Body of pancreas (tissue), 4 donors: Measurements from ENCODE around the gene C1orf87. TPM values are rescaled to one million over a fixed set of nuclear protein-coding genes. Genes with fewer than 3 reads are reported as not detected.

Experiments used
- ATAC-seq: fragments of 150-250 bp; one replicate; pipeline ENCODE4 v1.9.1; 2016
- DNase-seq, 4 donors: peaks; one replicate each; pipeline ENCODE4 v3.0.0-alpha.2; 2019
- H3K27ac ChIP-seq, 4 donors: fragments of 200-600 bp; sonication (generic); 1 replicate in 3 of 4; 2 replicates in 1 of 4; pipeline versions ENCODE4 v1.5.1 to v1.6.1; 2016 to 2019; ENCODE audit warnings: mild to moderate bottlenecking in 1 of 4, mixed read lengths in 1 of 4, moderate library complexity in 1 of 4
- H3K27me3 ChIP-seq, 2 donors: fragments of 200-600 bp; sonication (generic); one replicate each; pipeline ENCODE4 v1.6.0; 2016; ENCODE audit warnings: mild to moderate bottlenecking in 1 of 2
- H3K36me3 ChIP-seq, 2 donors: fragments of 200-600 bp; sonication (generic); replicated peaks in 1 of 2; 2 replicates each; pipeline ENCODE4 v1.5.1; 2016; ENCODE audit warnings: low read depth in 2 of 2; ENCODE audit not compliant: insufficient read depth in 1 of 2
- H3K4me1 ChIP-seq: fragments of 200-600 bp; sonication (generic); one replicate; pipeline ENCODE4 v1.6.0; 2016
- H3K4me3 ChIP-seq, 2 donors: fragments of 200-600 bp; sonication (generic); 1 replicate in 1 of 2; 2 replicates in 1 of 2; pipeline ENCODE4 v1.5.1; 2016 to 2019
- H3K9me3 ChIP-seq, 3 donors: fragments of 200-600 bp; sonication (generic); 1 replicate in 2 of 3; 2 replicates in 1 of 3; pipeline ENCODE4 v1.5.1; 2016
- POLR2A ChIP-seq, 3 donors: fragments of 450-650 bp; IDR thresholded peaks; one replicate each; pipeline ENCODE4 v1.6.1; 2016; ENCODE audit warnings: antibody characterized with exemption in 3 of 3, mild to moderate bottlenecking in 2 of 3
- WGBS, 2 donors: methylation state at CpG; one replicate each; pipeline ENCODE4 v1.1.5; 2017; 5-methylcytosine and 5-hydroxymethylcytosine counted together
- intact Hi-C: fragments of 100-400 bp; cut with DNase I; formaldehyde crosslinking; loops from one replicate; pipeline ENCODE4 v1.15.1; 2023
- total RNA-seq, 2 donors: library from RNA; depleted of rRNA; stranded (reverse); fragments of >200 nt; gene quantifications; one replicate each; pipeline ENCODE4 v1.1.0, GENCODE V29; 2016
- TF ChIP-seq, protein P1 (sequence below), 7 experiments: fragments of 450-650 bp in 4 of 7; fragments of 200-600 bp in 3 of 7; sonication (generic) in 3 of 7; IDR thresholded peaks; one replicate each; pipeline ENCODE4 v1.5.1; 2016 to 2019; ENCODE audit warnings: antibody characterized with exemption in 7 of 7

The C1orf87 gene
- total RNA-seq, 2 donors from 2014 or later: not detected

GRCh38 chr1:60010690-60011089 is 62.9 kb downstream of the C1orf87 start:
- H3K4me3 ChIP-seq: no peak overlapping the region
- H3K36me3 ChIP-seq: no peaks in the 10 kb centered on the region
- DNase-seq (no peak), ATAC-seq (no peak)
- no peaks in the 10 kb centered on the region for H3K27me3 ChIP-seq
- no peak for TF ChIP-seq POLR2A (IDR thresholded peaks at IDR 0.05)
- TF ChIP-seq, protein P1, sequence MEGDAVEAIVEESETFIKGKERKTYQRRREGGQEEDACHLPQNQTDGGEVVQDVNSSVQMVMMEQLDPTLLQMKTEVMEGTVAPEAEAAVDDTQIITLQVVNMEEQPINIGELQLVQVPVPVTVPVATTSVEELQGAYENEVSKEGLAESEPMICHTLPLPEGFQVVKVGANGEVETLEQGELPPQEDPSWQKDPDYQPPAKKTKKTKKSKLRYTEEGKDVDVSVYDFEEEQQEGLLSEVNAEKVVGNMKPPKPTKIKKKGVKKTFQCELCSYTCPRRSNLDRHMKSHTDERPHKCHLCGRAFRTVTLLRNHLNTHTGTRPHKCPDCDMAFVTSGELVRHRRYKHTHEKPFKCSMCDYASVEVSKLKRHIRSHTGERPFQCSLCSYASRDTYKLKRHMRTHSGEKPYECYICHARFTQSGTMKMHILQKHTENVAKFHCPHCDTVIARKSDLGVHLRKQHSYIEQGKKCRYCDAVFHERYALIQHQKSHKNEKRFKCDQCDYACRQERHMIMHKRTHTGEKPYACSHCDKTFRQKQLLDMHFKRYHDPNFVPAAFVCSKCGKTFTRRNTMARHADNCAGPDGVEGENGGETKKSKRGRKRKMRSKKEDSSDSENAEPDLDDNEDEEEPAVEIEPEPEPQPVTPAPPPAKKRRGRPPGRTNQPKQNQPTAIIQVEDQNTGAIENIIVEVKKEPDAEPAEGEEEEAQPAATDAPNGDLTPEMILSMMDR (IDR thresholded peaks at IDR 0.05): no peak
- intact Hi-C loops: no loop called here
- H3K27ac ChIP-seq: no peak overlapping the region
- no peaks in the 10 kb centered on the region for H3K4me1 ChIP-seq
- H3K9me3 ChIP-seq: no peaks in the 10 kb centered on the region
- 67 to 72% methylated on average over 1 of the region's 1 CpG for WGBS, 2 donors

DNA sequence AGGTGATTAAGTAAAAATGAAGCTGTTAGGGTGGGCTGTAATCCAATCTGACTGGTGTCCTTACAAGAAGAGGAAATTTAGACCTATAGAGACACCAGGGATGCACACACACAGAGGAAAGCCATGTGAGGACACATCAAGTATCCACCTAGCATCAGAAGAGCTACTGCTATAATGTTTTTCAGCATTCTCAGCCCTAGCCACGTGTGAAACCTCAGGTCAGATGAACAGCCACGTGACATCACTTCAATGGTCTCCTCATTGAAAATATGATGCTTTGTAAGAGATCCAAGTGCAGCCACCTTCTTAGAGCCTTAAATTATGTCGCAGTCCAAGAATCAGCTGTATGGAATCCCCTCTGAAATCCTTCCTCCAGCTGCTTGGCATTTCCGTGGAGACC is 65.1 kb downstream of the C1orf87 start:
- intact Hi-C loops: no loop called here
- H3K4me1 ChIP-seq: no peaks in the 10 kb centered on the region
- H3K4me3 ChIP-seq: no peak overlapping the region
- no peaks in the 10 kb centered on the region for H3K9me3 ChIP-seq
- H3K27me3 ChIP-seq: no peaks in the 10 kb centered on the region
- no peaks in the 10 kb centered on the region for H3K36me3 ChIP-seq
- H3K27ac ChIP-seq: no peak overlapping the region
- no peak for DNase-seq
- TF ChIP-seq, protein P1 (IDR thresholded peaks at IDR 0.05): no peak
- TF ChIP-seq POLR2A (IDR thresholded peaks at IDR 0.05): no peak
- no peak for ATAC-seq
- WGBS, 2 donors: 54 to 58% methylated on average over 4 of the region's 4 CpGs

DNA sequence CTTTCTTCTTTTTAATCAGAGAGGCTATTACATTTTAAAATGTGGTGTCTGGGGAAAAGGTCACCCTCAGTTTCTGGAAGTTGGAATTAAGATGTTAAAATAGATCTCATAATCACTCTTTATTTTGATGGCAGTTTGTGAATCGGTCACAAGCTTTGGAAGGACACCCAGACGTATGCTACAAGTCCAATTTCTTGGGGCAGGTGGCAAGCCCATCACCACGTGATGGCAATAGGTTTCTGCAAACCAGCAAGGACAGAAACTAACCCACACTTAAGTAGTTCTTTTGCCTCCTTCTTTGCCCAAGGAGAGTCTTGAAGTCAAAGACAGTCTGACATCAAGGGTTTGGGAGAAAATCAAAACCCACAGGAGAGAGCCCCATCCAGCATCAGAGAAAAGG is 72.9 kb downstream of the C1orf87 start:
- intact Hi-C loops: no loop called here
- Histone ChIP-seq H3K27ac (no peak overlapping the region), H3K4me3 (no peak overlapping the region), H3K36me3 (no peaks in the 10 kb centered on the region), H3K27me3 (no peaks in the 10 kb centered on the region), H3K4me1 (no peaks in the 10 kb centered on the region), H3K9me3 (no peaks in the 10 kb centered on the region)
- TF ChIP-seq, protein P1 (IDR thresholded peaks at IDR 0.05): no peak
- no peak for TF ChIP-seq POLR2A (IDR thresholded peaks at IDR 0.05)
- ATAC-seq (no peak), DNase-seq (no peak)
- WGBS, 2 donors: 56 to 58% methylated on average over 3 of the region's 3 CpGs

- TF ChIP-seq, protein P1 (IDR thresholded peaks at IDR 0.05): no peak
- no peak for TF ChIP-seq POLR2A (IDR thresholded peaks at IDR 0.05)
- intact Hi-C loops: no loop called here
- H3K27me3 ChIP-seq: no peaks in the 10 kb centered on the region
- H3K36me3 ChIP-seq: no peaks in the 10 kb centered on the region
- ATAC-seq (no peak), DNase-seq (no peak)
- no peaks in the 10 kb centered on the region for H3K9me3 ChIP-seq
- no peaks in the 10 kb centered on the region for H3K4me1 ChIP-seq
- no peak overlapping the region for H3K4me3 ChIP-seq
- no peak overlapping the region for H3K27ac ChIP-seq
- 71 to 76% methylated on average over 2 of the region's 2 CpGs for WGBS, 2 donors
These were observed 73.8 kb downstream of the C1orf87 start for GRCh38 chr1:59999746-60000145.

GRCh38 chr1:59999006-59999405 is 74.6 kb downstream of the C1orf87 start:
- H3K4me1 ChIP-seq: no peaks in the 10 kb centered on the region
- H3K9me3 ChIP-seq: no peaks in the 10 kb centered on the region
- no peak overlapping the region for H3K27ac ChIP-seq
- no peaks in the 10 kb centered on the region for H3K36me3 ChIP-seq
- DNase-seq (no peak), ATAC-seq (no peak)
- no peak for TF ChIP-seq POLR2A (IDR thresholded peaks at IDR 0.05)
- TF ChIP-seq, protein P1 (IDR thresholded peaks at IDR 0.05): no peak
- WGBS, 2 donors: 80 to 90% methylated on average over 3 of the region's 3 CpGs
- no peak overlapping the region for H3K4me3 ChIP-seq
- H3K27me3 ChIP-seq: no peaks in the 10 kb centered on the region
- intact Hi-C loops: no loop called here
